Stimulated activated CD8-positive, alpha-beta memory T cell treated with anti-CD3 and anti-CD28 coated beads, Interleukin-2, amount 100 ng/mL, for 48 hours (primary cell): ENCODE measurements around the gene PGM5.

ENCODE experiments used
- DNase-seq, 2 donors: peaks; one replicate each; pipeline ENCODE4 v3.0.0-alpha.2; 2020; ENCODE audit warnings: low read depth in 2 of 2

Gene PGM5

GRCh38 chr9:68437785-68438184 is 81.4 kb downstream of the PGM5 start:
- DNase-seq = no peak

- no peak for DNase-seq
Measured at GRCh38 chr9:68443624-68444023, 87.2 kb downstream of the PGM5 start.

- DNase-seq = no peak
Measured at GRCh38 chr9:68446836-68447235, 90.4 kb downstream of the PGM5 start.

DNA sequence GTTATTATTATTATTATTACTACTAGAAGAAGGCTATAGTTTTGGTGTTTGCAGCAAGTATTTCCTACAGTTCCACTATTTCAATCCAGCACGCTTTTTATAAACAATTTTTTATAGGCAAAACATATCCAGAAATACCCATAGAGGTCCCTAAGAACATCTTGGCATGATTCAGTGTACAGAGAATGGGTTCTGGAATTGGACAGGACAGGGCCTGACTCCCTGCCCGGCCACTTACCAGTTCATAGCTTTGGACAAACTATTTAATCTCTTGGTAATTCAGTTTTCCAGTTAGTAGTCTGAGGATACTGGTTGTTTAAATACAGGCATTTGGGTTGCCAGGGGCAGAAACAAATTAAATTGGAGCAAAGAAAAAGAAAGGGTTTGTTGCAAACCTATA is 91.2 kb downstream of the PGM5 start:
- no peak for DNase-seq

- DNase-seq = no peak
Measured at GRCh38 chr9:68454579-68455334, 98.3 kb downstream of the PGM5 start.

DNA sequence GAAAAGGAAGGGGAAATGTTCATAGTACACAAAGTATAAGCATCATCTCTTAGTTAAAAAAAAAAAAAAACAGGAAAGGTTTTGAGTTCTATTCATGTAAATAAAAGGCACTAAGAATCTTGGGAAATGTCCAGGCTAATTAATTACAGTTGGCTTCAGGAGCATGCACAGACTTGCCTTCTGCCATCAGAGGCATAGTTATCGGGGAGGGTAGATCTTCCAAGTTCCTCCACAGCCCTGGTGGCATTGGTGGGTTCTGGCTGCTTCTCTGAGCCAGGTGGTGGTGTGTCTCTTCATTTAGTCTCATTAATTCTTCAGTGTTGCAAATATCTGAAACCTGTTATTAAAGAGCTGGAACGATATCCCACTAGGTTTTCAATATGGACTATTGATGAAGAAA is 99.0 kb downstream of the PGM5 start:
- no peak for DNase-seq

GRCh38 chr9:68457803-68458202 is 101.4 kb downstream of the PGM5 start:
- DNase-seq = no peak

DNA sequence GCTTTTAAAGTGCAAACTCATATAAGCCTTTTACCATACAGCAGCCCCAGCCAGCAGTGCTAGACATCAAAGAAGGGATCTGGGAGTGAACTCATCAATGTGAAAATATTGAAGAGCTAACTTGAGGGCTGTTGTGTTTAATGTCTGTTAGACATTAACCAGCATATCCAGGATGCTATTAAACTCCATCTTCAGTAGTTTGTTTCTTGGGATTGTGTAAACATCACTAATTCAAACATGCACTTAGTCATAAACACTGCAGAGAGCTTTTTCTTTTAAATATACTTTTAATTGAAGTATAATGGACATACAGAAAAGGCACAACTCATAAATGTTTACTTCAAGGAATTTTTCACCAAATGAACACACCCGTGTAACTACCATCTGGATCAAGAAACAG is 102.5 kb downstream of the PGM5 start:
- DNase-seq = no peak

GRCh38 chr9:68462105-68462775 is 105.8 kb downstream of the PGM5 start:
- DNase-seq = no peak

- no peak for DNase-seq
Measured at GRCh38 chr9:68470067-68470466, 113.7 kb downstream of the PGM5 start.

DNA sequence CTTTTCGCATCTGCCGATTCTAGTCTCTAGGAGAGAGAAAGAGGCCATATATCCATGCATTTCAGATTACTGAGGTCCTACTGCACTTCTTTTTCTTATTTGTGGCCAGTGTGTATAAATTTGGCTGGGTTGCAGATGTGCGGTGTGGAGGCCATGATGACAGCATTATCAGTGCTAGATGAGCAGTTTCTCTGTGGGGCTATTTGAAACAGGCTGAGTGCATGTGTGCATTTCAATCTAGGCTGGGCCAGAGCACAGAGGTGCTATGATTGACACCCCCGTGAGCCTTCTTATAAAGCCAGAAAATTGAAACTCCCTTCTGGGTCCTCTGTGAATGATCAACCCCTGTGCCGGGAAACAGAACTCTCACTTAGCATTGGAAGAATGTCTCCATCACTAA is 114.2 kb downstream of the PGM5 start:
- DNase-seq = no peak

GRCh38 chr9:68472119-68472518 is 115.7 kb downstream of the PGM5 start:
- no peak for DNase-seq

DNA sequence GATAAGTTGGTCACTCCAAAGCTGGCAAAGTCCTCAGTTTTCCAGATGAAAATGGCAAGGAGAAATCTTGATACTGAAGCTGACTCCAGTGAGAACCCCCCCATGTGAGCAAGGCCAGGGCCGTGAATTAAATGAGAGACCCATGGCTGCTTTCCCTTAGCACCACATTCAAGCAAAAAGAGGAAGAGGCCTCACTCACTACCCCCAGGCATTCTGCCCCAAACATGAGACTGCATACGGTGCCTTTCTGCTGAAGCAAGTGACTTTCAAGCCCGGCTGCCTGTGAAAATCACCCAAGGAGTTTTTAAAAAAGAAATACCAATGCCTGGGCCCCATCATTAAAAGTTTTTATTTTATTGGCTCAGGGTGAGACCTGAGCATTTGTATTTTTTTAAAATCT is 117.4 kb downstream of the PGM5 start:
- no peak for DNase-seq

GRCh38 chr9:68476422-68476821 is 120.0 kb downstream of the PGM5 start:
- no peak for DNase-seq

- DNase-seq = no peak
Measured at GRCh38 chr9:68476847-68477246, 120.4 kb downstream of the PGM5 start.

- DNase-seq = no peak
Measured at GRCh38 chr9:68480807-68481206, 124.4 kb downstream of the PGM5 start.

- no peak for DNase-seq
Measured at GRCh38 chr9:68482548-68482947, 126.1 kb downstream of the PGM5 start.

GRCh38 chr9:68488126-68488525 is 131.7 kb downstream of the PGM5 start:
- no peak for DNase-seq

DNA sequence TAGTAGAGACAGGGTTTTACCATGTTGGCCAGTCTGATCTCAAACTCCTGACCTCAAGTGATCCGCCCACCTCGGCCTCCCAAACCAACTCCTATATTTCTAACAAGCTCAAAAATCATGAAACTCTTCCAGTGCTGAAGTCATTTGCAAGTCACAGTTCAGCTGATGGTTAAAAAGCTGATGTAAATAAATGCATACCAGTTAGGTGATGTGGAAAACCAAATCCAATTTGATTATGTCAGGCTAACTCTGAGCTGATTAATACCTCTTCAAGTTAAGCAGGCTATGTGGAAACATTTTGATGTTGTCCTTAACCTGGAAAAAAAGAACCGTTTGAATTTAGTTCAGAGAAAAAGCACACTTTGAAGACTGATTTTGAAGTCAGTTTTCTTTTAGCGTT is 133.2 kb downstream of the PGM5 start:
- DNase-seq = no peak

DNA sequence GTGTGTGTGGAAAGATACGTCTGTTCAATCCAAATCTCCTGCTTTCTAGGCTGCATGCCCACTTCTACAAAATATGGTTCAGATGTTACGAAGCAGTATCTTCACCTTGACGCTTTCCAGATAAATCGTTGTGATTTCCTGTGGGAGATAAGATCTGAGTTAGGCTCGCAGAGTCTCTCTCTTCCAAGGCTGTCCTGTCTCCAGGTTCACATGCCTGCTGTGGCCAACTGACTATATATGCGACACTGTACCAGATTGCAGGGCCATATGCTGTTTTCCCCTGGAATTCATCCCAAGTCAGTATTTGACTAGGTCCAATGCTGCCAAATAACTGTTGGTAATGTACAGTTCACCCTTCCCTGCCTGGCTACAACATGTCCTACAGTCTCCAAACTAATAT is 136.4 kb downstream of the PGM5 start:
- DNase-seq = no peak

GRCh38 chr9:68493541-68493940 is 137.1 kb downstream of the PGM5 start:
- no peak for DNase-seq

DNA sequence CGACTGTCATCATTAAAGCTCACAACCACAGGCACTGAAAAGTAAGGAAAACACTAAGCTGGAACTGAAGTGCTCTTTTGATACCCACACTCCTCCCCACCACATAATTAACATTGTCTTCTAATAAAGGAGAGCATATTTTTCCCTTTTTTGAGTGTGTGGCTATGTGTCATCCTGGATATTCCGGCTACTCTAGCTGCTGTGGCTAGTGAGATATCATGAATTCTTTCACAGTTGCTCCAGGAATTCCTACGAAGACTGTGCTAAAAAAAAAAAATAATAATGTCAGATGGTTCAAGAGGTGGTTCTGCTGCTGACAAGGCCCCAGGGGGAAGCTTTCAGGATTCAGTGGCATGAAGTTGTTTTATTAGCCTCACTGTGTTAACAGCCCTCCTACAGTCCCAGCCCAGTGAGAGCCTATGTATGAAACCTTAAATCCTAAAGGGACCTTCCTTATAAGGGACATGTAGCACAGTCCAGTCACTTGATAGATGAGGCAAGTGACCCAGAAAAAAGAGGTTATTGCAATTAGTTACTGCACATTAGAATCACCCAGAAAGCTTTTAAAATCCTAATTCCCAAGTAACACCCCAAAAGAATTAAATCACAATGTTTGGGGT is 137.7 kb downstream of the PGM5 start:
- DNase-seq = no peak

- DNase-seq = no peak
Measured at GRCh38 chr9:68495247-68495646, 138.8 kb downstream of the PGM5 start.
